Spleen (tissue), 11 donors: ENCODE measurements around the gene PPARA. TPM values are rescaled to one million over a fixed set of nuclear protein-coding genes. Genes with fewer than 3 reads are reported as not detected.
A peak's percentile ranks its signal among the peaks of the same experiment; 100 is the strongest.

Source experiments
- DNase-seq: peaks from one replicate; pipeline ENCODE4 v3.0.0-alpha.2; 2020
- H3K27ac ChIP-seq, 8 donors: fragments of 200-600 bp; sonication (generic) in 7 of 8; 1 replicate in 4 of 8; 2 replicates in 4 of 8; pipeline versions ENCODE4 v1.5.0 to v1.8.0; 2016 to 2021; ENCODE audit warnings: inconsistent platforms in 4 of 8, mild to moderate bottlenecking in 4 of 8, moderate library complexity in 1 of 8
- H3K27me3 ChIP-seq, 7 donors: fragments of 200-600 bp; sonication (generic) in 6 of 7; replicated peaks in 1 of 7; 1 replicate in 4 of 7; 2 replicates in 3 of 7; pipeline versions ENCODE4 v1.5.0 to v1.8.0; 2016 to 2021; ENCODE audit warnings: inconsistent platforms in 3 of 7, mild to moderate bottlenecking in 1 of 7
- H3K36me3 ChIP-seq, 6 donors: fragments of 200-600 bp; sonication (generic) in 5 of 6; 1 replicate in 4 of 6; 2 replicates in 2 of 6; pipeline versions ENCODE4 v1.5.0 to v1.8.0; 2016 to 2021; ENCODE audit warnings: inconsistent platforms in 2 of 6
- H3K4me1 ChIP-seq, 6 donors: fragments of 200-600 bp; sonication (generic) in 5 of 6; 1 replicate in 3 of 6; 2 replicates in 3 of 6; pipeline versions ENCODE4 v1.5.0 to v1.8.0; 2016 to 2021; ENCODE audit warnings: inconsistent platforms in 3 of 6
- H3K4me3 ChIP-seq, 8 donors: fragments of 200-600 bp; sonication (generic) in 7 of 8; 1 replicate in 4 of 8; 2 replicates in 4 of 8; pipeline versions ENCODE4 v1.5.0 to v1.8.0; 2016 to 2021; ENCODE audit warnings: inconsistent platforms in 4 of 8, mild to moderate bottlenecking in 4 of 8, moderate library complexity in 2 of 8
- H3K9me3 ChIP-seq, 8 donors: fragments of 200-600 bp; sonication (generic) in 7 of 8; 1 replicate in 4 of 8; 2 replicates in 4 of 8; pipeline versions ENCODE4 v1.5.0 to v1.8.0; 2016 to 2021; ENCODE audit warnings: inconsistent platforms in 4 of 8
- POLR2A ChIP-seq, 3 donors: fragments of 450-650 bp; IDR thresholded peaks; one replicate each; pipeline ENCODE4 v1.5.1; 2017; ENCODE audit warnings: antibody characterized with exemption in 3 of 3, mild to moderate bottlenecking in 1 of 3
- POLR2AphosphoS5 ChIP-seq, 3 donors: sonication (generic); formaldehyde crosslinking; IDR thresholded peaks; one replicate each; pipeline ENCODE4 v1.5.1; 2017; ENCODE audit warnings: antibody characterized with exemption in 3 of 3
- WGBS, 5 donors: extraction: QIAGEN DNeasy Blood & Tissue Kit in 3 of 5; methylation state at CpG; one replicate each; pipeline versions ENCODE4 v1.1.5 to v1.1.7; 2013 to 2018; 5-methylcytosine and 5-hydroxymethylcytosine counted together
- intact Hi-C: fragments of 100-400 bp; cut with DNase I; formaldehyde crosslinking; loops from one replicate; pipeline ENCODE4 v1.15.0; 2023; ENCODE audit warnings: low total_unique reads
- polyA plus RNA-seq, 3 donors: library from polyadenylated mRNA; stranded (reverse); fragments of 200-250 nt; gene quantifications; one replicate each; pipeline ENCODE4 v1.2.1, GENCODE V29; 2013
- total RNA-seq, 7 donors: library from RNA; depleted of rRNA in 3 of 7; stranded (reverse); fragments of >200 nt in 3 of 7; fragmentation: NEBNext Ultra II Directional in 4 of 7; extraction: Animal tissue kit (Norgen Biotek cat#: 25700) in 4 of 7; gene quantifications; one replicate each; pipeline versions ENCODE4 v1.1.0 to v1.2.1, GENCODE V29; 2016 to 2021
- TF ChIP-seq, protein P1 (sequence below), 11 experiments: fragments of 200-600 bp in 7 of 11; fragments of 450-650 bp in 4 of 11; sonication (generic) in 4 of 11; IDR thresholded peaks in 8 of 11; conservative IDR thresholded peaks in 3 of 11; 1 replicate in 7 of 11; 2 replicates in 4 of 11; pipeline versions ENCODE4 v1.4.0 to v1.8.0; 2016 to 2021; ENCODE audit warnings: antibody characterized with exemption in 11 of 11, inconsistent platforms in 4 of 11, mild to moderate bottlenecking in 1 of 11
- donor health status: healthy with polysubstance abuse.
- donor health status: DM: no; HTN: no; CAD: no; lungs with moderate emphysema.
- donor health status: DM: no; HTN: no; CAD: no.
- donor health status: Bipolar disorder and iron deficiency.
- donor health status: healthy.
- donor health status: DM: no; HTN: no; CAD: no.
- donor health status: DM: yes; HTN: yes; CAD: no.

Gene PPARA
- total and polyA plus RNA-seq, 10 donors = 2.0 to 40.9 (median 22.6) TPM

- Histone ChIP-seq H3K4me3 (no peak overlapping the region), H3K27ac (peak overlapping the region; percentile 21 to 97 (median 66)), H3K4me1 (peaks cover 33 to 99% (median 83%) of the 10 kb centered on the region in 6 donors), H3K27me3 (no peaks in the 10 kb centered on the region), H3K9me3 (no peaks in the 10 kb centered on the region), H3K36me3 (peaks cover 0 to 79% (median 46%) of the 10 kb centered on the region in 6 donors)
- no peak for TF ChIP-seq POLR2A (IDR thresholded peaks at IDR 0.05)
- TF ChIP-seq, protein P1, sequence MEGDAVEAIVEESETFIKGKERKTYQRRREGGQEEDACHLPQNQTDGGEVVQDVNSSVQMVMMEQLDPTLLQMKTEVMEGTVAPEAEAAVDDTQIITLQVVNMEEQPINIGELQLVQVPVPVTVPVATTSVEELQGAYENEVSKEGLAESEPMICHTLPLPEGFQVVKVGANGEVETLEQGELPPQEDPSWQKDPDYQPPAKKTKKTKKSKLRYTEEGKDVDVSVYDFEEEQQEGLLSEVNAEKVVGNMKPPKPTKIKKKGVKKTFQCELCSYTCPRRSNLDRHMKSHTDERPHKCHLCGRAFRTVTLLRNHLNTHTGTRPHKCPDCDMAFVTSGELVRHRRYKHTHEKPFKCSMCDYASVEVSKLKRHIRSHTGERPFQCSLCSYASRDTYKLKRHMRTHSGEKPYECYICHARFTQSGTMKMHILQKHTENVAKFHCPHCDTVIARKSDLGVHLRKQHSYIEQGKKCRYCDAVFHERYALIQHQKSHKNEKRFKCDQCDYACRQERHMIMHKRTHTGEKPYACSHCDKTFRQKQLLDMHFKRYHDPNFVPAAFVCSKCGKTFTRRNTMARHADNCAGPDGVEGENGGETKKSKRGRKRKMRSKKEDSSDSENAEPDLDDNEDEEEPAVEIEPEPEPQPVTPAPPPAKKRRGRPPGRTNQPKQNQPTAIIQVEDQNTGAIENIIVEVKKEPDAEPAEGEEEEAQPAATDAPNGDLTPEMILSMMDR (IDR thresholded peaks at IDR 0.05 in 8 of 11, conservative IDR thresholded peaks at IDR 0.05 in 3 of 11) = no peak
- peak in 2 of 3 donors; percentile 58 to 65 for TF ChIP-seq POLR2AphosphoS5 (IDR thresholded peaks at IDR 0.05)
- no peak for DNase-seq
- intact Hi-C loops = no loop called here
- WGBS, 5 donors = 51 to 63% (median 55%) methylated on average over 9 to 20 of the region's 20 CpGs
Observed at GRCh38 chr22:46111645-46112306, 38.5 kb upstream of the PPARA start.

- 55 to 67% (median 65%) methylated on average over 14 to 20 of the region's 20 CpGs for WGBS, 5 donors
- no peak overlapping the region for H3K4me3 ChIP-seq
- H3K27ac ChIP-seq = peak overlapping the region; percentile 21 to 97 (median 66)
- H3K9me3 ChIP-seq = no peaks in the 10 kb centered on the region
- TF ChIP-seq, protein P1 (IDR thresholded peaks at IDR 0.05 in 8 of 11, conservative IDR thresholded peaks at IDR 0.05 in 3 of 11) = no peak
- TF ChIP-seq POLR2A (IDR thresholded peaks at IDR 0.05) (no peak), POLR2AphosphoS5 (IDR thresholded peaks at IDR 0.05) (no peak)
- H3K36me3 ChIP-seq = peaks cover 0 to 73% (median 43%) of the 10 kb centered on the region in 6 donors
- intact Hi-C loops = no loop called here
- H3K4me1 ChIP-seq = peaks cover 28 to 98% (median 82%) of the 10 kb centered on the region in 6 donors
- H3K27me3 ChIP-seq = no peaks in the 10 kb centered on the region
- no peak for DNase-seq
Observed at GRCh38 chr22:46112405-46112804, 37.9 kb upstream of the PPARA start.

GRCh38 chr22:46113110-46113909 is 37.0 kb upstream of the PPARA start:
- Histone ChIP-seq H3K27ac (peak overlapping the region; percentile 19 to 97 (median 66)), H3K4me1 (peaks cover 22 to 97% (median 74%) of the 10 kb centered on the region in 6 donors), H3K36me3 (peaks cover 0 to 64% (median 40%) of the 10 kb centered on the region in 6 donors), H3K4me3 (no peak overlapping the region), H3K27me3 (no peaks in the 10 kb centered on the region), H3K9me3 (no peaks in the 10 kb centered on the region)
- DNase-seq = no peak
- TF ChIP-seq, protein P1 (IDR thresholded peaks at IDR 0.05 in 8 of 11, conservative IDR thresholded peaks at IDR 0.05 in 3 of 11) = no peak
- TF ChIP-seq POLR2A (IDR thresholded peaks at IDR 0.05) (no peak), POLR2AphosphoS5 (IDR thresholded peaks at IDR 0.05) (peak; percentile 34 to 70 (median 54))
- intact Hi-C loops = no loop called here
- WGBS, 5 donors = 69 to 87% (median 75%) methylated on average over 13 to 25 of the region's 25 CpGs
